GM18519 (cell line): ENCODE measurements around the gene TASL.
"Not testable (repeated sequence)": the region's sequence is repeated elsewhere in the genome, so short reads cannot be mapped to it uniquely, and the experiment has no call there.

Experiments used
- ATAC-seq: cut with Tn5 transposase; IDR thresholded peaks from one replicate; pipeline ENCODE4 v1.9.1; 2021; ENCODE audit warnings: mild to moderate bottlenecking, moderate library complexity; ENCODE audit not compliant: unreplicated experiment, low FRiP score

The TASL gene, protein sequence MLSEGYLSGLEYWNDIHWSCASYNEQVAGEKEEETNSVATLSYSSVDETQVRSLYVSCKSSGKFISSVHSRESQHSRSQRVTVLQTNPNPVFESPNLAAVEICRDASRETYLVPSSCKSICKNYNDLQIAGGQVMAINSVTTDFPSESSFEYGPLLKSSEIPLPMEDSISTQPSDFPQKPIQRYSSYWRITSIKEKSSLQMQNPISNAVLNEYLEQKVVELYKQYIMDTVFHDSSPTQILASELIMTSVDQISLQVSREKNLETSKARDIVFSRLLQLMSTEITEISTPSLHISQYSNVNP

GRCh38 chrX:30577362-30577991 lies at the start of gene TASL:
Gene TASL, minus strand, starts transcription at chrX:30577766. Its CDS starts 17,411 bp downstream, at chrX:30560355.
- ATAC-seq, result peak; percentile 67

DNA sequence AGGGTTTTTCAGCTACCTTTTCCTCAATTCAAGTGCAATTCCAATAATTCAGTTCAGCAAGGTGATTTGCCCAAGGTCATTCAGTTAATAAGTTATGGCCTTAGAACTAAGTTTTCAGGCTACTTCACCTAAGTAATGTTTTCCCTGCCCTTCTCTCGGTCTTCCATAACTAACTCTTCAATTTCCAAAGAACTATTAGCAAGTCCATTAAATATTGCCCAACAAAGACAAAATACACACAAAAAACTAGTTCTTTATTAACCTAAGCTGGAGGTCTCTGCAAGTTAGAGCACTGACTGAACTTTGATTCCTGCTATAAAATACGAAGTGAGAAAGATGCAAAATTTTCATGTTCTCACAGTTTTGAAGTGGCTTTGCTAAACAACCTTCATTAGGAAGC lies 48.8 kb upstream of the TASL start:
- ATAC-seq, result no peak

- no peak for ATAC-seq
Measured at GRCh38 chrX:30622361-30622760, 44.8 kb upstream of the TASL start.

- no peak for ATAC-seq
Measured at GRCh38 chrX:30620980-30621618, 43.5 kb upstream of the TASL start.

DNA sequence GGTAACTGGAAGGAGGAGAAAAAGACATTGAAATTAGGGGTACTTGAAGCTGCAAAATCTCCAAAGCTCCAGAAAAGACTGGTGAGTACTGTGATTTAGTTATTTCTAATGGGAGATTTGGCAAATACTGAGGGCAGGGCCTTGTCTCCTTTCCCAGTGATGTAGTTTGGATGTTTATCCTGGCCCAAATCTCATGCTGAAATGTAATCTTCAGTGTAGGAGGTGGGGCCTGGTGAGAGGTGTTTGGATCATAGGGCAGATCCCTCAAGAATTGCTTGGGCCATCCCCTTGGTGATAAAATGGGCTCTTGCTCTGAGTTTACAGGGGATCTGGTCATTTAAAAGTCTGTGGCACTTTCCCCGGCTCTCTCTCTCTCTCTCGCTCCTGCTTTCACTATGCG lies 42.6 kb upstream of the TASL start:
- ATAC-seq, result no peak

- ATAC-seq, result no peak
Measured at GRCh38 chrX:30618160-30618765, 40.7 kb upstream of the TASL start.

- no peak for ATAC-seq
Measured at GRCh38 chrX:30615229-30615628, 37.7 kb upstream of the TASL start.

DNA sequence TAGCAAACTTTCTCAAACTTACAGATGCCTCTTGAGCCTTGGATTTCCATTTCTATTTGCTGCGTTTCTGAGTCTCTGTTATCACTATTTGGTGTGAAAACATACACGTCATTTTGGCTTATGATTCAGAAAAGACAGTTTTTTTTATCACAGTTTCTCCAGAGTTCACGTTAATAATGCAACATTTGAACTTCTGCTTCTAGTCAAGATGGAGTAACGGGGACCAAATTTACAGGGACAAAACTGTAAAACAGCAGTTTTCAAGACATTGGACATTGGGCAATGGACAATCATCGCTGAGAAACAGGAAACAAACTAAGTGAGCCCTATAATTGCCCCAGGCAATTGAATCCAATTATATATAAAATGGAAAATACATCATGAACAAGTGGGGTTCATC lies 36.2 kb upstream of the TASL start:
- ATAC-seq, result no peak

DNA sequence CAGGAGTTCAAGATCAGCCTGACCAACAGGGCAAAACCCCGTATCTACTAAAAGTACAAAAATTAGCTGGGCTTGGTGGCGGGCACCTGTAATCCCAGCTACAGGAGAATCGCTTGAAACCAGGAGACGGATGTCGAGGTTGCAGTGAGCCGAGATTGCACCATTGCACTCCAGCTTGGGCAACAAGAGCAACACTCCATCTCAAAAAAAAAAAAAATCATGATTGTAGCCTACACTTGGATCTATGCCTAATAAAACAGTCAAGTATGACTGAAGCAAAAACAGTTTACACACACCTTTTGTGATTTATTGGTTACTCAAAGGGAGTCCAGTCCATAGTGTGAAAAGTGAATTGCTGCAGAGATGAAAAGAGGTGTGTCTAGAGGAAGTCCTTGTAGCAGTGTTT lies 34.7 kb upstream of the TASL start:
- ATAC-seq, result no peak

- no peak for ATAC-seq
Measured at GRCh38 chrX:30610026-30610425, 32.5 kb upstream of the TASL start.

- no peak for ATAC-seq
Measured at GRCh38 chrX:30607155-30607554, 29.6 kb upstream of the TASL start.

DNA sequence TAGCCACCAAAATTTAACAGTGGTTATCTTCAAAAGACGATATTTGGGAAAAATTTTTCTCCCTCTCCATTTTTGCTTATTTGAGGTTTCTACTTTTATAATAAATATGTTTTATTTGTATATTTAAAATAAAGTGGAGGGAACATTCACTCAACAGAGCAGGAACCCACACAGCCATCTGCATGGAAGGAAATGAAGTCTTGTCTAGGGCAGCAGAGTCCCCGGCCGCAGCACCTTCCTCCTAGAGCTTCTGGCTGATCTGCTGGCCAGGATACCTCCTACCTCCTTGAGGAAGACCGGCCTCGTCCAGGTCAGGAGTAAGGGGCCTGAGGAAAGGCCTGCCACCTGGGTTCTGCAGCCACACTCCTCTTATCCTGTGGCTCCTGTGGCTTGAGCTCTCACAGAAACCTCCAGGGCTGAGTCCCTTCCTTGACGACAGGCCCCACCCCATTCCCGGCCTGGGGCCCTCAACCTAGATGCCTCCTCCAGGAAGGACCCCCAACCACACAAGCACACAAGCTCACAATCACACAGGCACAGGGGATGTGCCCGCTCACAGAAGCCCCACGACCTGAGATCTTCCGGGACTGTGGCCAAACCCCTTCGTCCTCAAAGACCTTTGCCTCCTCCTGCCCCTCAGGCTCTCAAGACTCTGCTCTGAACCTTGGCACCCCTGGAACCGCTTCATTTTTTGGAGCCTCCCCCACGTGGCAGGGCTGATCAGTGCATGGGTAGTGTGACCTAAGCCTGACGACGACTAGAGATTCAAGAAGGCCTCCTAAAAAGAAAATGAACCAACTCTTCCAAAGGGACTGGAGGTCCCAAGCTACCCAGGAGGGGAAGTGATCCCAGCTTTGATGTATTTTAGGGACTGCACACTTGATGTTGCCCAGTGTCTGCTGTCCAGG lies 23.0 kb upstream of the TASL start:
- ATAC-seq, result not testable (repeated sequence)

DNA sequence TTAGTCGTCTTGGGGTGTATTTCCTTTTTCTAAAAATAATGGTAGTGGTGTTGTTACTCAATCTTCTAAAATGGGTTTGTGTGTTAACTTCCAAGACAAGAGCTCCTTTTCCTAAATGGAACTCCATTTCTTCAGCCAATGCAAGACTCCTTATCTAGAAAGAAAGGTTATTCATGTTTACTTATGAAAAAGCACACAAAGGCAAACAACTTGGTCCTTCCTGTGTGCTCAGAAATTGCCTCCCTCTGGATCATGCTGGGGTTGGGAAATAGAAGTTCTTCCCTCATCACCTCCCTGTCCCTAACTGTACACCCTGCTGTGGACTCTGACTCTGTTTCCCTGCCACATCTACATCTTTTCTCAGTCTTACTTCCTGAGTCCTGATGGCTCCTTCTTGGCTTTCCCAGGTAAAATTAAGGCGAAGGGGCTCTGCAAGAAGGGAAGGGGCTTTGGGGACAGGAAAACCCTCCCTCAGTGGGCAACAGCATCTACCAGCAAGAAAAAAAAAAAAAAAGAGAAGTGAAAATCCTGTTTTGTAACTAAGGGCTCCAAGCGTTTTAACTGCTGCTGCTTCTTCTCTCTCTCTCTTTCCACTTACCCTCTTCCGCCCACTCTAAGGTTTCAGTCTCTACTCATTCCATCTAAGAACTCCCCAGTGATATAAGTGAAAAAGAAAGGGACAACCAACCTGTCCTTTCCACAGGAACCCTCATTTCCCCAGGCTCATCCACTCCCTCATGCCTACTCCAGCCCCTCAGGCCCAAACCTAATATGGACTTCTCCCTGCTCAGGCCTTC lies 19.8 kb upstream of the TASL start:
- peak; percentile 58 for ATAC-seq

DNA sequence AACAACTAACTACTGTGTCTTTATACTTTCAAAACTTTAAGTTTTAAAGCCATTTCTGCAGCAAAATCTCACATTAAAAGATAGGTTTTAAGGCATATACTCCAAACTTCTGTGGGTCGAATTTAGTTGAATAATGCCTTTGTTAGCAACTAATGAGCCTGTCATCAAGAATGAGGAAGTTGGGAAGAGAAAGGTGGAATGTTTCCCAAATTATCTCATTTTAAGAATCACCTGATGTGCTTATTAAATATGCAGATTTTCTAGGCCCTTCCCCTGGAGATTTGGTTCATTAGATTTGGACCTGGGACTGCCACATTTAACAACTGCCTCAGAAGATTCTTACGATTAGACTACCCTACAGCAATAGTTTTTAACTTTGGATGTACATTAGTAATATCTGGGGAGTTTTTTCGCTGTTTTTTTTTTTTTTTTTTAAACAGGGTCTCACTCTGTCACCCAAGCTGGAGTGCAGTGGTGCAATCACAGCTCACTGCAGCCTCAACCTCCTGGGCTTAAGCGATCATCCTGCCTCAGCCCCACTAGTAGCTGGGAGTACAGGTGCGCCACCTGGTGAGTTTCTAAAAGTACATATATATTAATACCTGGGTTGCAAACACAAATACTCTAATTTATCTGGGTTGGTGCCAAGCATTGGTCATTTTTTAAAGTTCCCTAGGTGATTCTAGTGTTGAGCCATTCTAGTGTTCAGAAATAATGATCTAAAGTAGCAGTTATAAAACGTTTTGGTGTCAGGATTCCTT lies 16.1 kb upstream of the TASL start:
- ATAC-seq, result no peak

DNA sequence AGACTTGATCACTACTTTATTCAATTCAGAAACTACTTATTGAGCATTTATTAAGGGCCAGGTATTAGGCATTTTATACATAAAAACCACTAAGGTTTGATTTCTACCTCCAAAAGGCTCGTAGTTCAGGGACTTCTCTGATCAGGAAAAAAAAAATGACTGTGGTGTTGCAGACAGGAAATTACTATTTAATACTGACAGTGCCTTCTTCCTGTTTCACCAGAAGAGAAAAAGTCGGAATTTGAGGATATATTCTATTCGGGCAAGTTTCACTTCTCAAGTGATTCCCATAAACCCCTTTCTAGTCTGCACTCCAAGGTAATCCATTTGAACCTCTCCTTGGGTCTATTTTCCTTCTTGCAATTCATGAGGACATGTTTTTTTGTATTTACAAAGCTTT lies 15.3 kb upstream of the TASL start:
- ATAC-seq, result no peak

- ATAC-seq, result no peak
Measured at GRCh38 chrX:30590368-30590767, 12.8 kb upstream of the TASL start.

DNA sequence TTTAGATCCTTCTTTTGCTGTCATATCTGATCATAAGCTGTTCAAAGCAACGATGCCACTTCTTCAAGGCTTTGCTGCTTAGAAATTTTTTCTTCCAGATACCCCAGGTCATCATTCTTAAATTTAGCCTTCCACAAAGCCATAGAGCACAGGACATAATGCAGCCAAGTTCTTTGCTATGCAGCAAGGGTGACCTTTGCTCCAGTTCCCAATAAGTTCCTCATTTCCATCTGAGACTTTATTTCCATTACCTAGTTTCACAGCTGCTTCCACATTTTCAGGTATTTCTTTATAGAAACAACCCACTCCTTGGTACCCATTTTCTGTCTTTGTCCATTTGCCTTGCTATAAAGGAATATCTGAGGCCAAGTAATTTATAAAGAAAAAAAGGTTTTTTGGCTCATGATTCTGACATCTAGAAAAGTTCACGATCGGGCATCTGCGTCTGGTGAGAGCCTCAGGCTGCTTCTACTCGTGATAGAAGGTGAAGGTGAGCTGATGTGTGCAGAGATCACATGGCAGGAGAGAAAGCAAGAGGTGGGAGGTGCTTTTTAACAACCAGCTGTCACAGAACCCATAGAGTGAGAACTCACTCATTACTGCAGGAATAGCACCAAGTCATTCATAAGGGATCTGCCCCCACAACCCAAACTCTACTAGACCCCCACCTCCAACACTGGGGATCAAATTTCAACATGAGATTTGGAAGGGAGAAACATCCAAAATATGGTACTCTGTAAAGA lies 11.8 kb upstream of the TASL start:
- ATAC-seq, result peak; percentile 62

DNA sequence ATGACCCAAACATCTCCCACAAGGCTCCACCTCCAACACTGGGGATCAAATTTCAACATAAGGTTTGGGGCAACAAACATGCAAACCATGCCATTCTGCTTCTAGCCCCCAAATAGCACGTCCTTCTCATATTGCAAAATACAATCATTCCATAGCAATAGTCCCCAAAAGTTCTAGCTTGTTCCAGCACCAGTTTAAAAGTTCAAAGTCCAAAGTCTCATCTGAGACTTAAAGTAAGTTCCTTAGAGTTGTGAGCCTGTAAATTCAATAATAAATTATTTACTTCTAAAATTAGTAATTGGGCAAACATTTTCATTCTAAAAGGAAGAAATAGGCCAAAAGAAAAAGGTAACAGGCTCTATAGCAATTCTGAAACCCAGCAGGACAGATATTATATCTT lies 8.9 kb upstream of the TASL start:
- no peak for ATAC-seq
